ENCODE results near the gene ZNF865. TPM values are rescaled to one million over a fixed set of nuclear protein-coding genes. Genes with fewer than 3 reads are reported as not detected.

ZNF865 gene
- total RNA-seq, 1 donor from 2014 or later, result 15.0 TPM

DNA sequence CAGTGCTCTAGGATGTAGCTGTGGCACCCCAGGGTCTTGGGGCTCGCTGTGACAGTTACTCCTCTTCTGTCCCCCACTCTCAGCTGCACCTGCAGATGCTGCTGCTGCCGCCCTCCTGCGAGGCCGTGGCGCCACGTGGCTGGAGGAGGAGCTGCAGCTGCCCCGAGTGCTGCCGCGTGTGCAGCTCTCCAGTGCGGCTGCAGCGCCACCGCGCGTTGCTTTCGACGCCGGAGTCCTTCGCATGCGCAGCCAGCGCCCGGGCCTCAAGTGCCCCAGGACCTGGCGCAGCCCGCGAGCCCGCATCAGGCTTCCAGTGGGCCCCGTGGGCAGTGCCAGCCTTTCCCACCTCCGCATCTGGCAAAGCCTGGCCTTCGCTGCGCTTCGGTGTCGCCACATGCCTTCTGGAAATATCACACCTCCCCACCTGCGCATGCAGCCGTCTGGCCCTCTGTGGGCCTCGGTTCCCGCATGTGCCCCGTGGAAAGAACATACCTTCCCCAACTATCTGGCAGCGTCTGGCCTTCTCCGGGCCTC is 34.7 kb downstream of the ZNF865 start:
- Mint-ChIP-seq H3K36me3 (ENCODE audit: low read depth, unreplicated experiment) (peaks cover 7% of the 10 kb centered on the region), H3K4me3 (ENCODE audit: unreplicated experiment) (peak overlapping the region; percentile 84), H3K4me1 (ENCODE audit: low read depth, unreplicated experiment) (peaks cover 28% of the 10 kb centered on the region), H3K27me3 (ENCODE audit: low read depth, unreplicated experiment) (no peaks in the 10 kb centered on the region), H3K27ac (ENCODE audit: unreplicated experiment) (peak overlapping the region; percentile 84), H3K9me3 (ENCODE audit: unreplicated experiment) (no peaks in the 10 kb centered on the region)
- Histone ChIP-seq H4K20me1 (ENCODE audit: insufficient read depth, low read length) (peaks cover 22% of the 10 kb centered on the region), H3K27me3 (ENCODE audit: insufficient read depth, low read length) (no peaks in the 10 kb centered on the region), H3K36me3 (ENCODE audit: insufficient read depth, low read length) (peaks cover 4% of the 10 kb centered on the region), H2AFZ (ENCODE audit: low read depth, low read length) (peak overlapping the region; percentile 70), H3K9ac (ENCODE audit: low read length) (peak overlapping the region; percentile 92), H3K9me3 (ENCODE audit: insufficient read depth, low read depth, low read length) (no peaks in the 10 kb centered on the region), H3K4me2 (ENCODE audit: low read length) (peak overlapping the region; percentile 100), H3K4me3 (ENCODE audit: insufficient read depth, low read depth, low read length) (peak overlapping the region; percentile 76), H3K79me2 (ENCODE audit: insufficient read depth, low read length) (peaks cover 70% of the 10 kb centered on the region), H3K27ac (ENCODE audit: low read depth, low read length) (peak overlapping the region; percentile 71), H3K4me1 (ENCODE audit: insufficient read depth, low read length) (peaks cover 45% of the 10 kb centered on the region)
- no peak for FAIRE-seq
- no peak for TF ChIP-seq EZH2 (IDR thresholded peaks at IDR 0.05; ENCODE audit: insufficient read depth, low read length)
- TF ChIP-seq, protein P1, sequence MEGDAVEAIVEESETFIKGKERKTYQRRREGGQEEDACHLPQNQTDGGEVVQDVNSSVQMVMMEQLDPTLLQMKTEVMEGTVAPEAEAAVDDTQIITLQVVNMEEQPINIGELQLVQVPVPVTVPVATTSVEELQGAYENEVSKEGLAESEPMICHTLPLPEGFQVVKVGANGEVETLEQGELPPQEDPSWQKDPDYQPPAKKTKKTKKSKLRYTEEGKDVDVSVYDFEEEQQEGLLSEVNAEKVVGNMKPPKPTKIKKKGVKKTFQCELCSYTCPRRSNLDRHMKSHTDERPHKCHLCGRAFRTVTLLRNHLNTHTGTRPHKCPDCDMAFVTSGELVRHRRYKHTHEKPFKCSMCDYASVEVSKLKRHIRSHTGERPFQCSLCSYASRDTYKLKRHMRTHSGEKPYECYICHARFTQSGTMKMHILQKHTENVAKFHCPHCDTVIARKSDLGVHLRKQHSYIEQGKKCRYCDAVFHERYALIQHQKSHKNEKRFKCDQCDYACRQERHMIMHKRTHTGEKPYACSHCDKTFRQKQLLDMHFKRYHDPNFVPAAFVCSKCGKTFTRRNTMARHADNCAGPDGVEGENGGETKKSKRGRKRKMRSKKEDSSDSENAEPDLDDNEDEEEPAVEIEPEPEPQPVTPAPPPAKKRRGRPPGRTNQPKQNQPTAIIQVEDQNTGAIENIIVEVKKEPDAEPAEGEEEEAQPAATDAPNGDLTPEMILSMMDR (IDR thresholded peaks at IDR 0.05; ENCODE audit: insufficient read depth, low read depth, low read length), result peak; percentile 28
- DNase-seq (ENCODE audit: low read depth), result peak; percentile 61

DNA sequence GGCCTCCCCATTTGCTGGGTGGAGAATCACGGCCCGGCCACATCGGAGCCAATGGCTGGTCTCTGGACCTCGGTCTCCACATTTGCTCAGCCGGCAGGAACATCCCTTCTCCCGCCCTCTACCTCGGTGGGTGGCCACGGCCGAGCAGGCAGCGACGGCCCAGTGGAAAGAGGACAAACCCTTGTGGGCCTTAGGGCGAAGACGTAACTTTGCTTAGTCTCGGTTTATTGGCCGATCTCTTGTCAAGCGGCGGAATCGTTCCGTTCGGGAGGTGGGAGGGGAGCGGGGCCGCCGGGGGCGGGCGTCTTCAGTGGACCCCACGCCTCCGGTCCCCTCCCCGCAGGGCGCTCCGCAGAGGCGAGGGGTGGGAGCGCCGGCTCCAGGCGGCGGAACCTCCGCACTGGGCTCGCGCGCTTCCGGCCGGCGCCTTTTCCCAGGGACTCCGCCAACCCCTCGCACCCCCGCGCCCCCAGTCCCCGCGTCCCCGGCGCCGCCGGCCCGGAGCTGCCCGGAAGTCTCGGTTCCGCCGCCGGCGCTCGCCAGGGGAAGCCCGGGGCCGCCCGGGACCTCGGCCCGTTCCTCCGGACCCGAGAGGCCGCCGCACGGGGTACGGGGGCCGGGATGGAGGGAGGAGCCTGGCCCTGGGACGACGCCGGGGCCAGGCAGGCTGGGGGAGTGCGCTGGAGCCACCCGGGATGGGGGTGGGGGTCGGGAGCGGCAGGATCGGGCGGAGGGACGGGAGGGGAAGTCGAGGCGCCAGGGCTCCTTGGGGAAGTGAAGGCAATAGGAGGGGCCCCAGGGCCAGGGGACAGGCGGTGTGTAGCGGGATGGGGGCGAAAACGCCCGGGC is 35.4 kb downstream of the ZNF865 start, which contains the start of gene ZNF580:
Gene ZNF580, plus strand, starts transcription at position 426 of the 849 bp plus-strand sequence. CDS start 1,507 bp downstream, outside the sequence.
- Histone ChIP-seq H3K9me3 (ENCODE audit: insufficient read depth, low read depth, low read length) (no peaks in the 10 kb centered on the region), H3K4me1 (ENCODE audit: insufficient read depth, low read length) (peaks cover 40% of the 10 kb centered on the region), H3K27ac (ENCODE audit: low read depth, low read length) (peak within 1 kb of the TSS; percentile 71), H3K4me3 (ENCODE audit: insufficient read depth, low read depth, low read length) (peak within 1 kb of the TSS; percentile 76), H4K20me1 (ENCODE audit: insufficient read depth, low read length) (peaks cover 27% of the 10 kb centered on the region), H2AFZ (ENCODE audit: low read depth, low read length) (peak within 1 kb of the TSS; percentile 70), H3K36me3 (ENCODE audit: insufficient read depth, low read length) (peaks cover 9% of the 10 kb centered on the region), H3K27me3 (ENCODE audit: insufficient read depth, low read length) (no peaks in the 10 kb centered on the region), H3K9ac (ENCODE audit: low read length) (peak within 1 kb of the TSS; percentile 92), H3K4me2 (ENCODE audit: low read length) (peak within 1 kb of the TSS; percentile 100), H3K79me2 (ENCODE audit: insufficient read depth, low read length) (peaks cover 70% of the 10 kb centered on the region)
- DNase-seq (ENCODE audit: low read depth), result peak; percentile 86
- TF ChIP-seq, protein P1 (IDR thresholded peaks at IDR 0.05; ENCODE audit: insufficient read depth, low read depth, low read length), result no peak
- TF ChIP-seq EZH2 (IDR thresholded peaks at IDR 0.05; ENCODE audit: insufficient read depth, low read length), result no peak
- H3K4me3 Mint-ChIP-seq (ENCODE audit: unreplicated experiment), result peak within 1 kb of the TSS; percentile 89
- H3K4me1 Mint-ChIP-seq (ENCODE audit: low read depth, unreplicated experiment), result peaks cover 29% of the 10 kb centered on the region
- no peak for FAIRE-seq
- peaks cover 7% of the 10 kb centered on the region for H3K36me3 Mint-ChIP-seq (ENCODE audit: low read depth, unreplicated experiment)
- H3K9me3 Mint-ChIP-seq (ENCODE audit: unreplicated experiment), result no peaks in the 10 kb centered on the region
- H3K27ac Mint-ChIP-seq (ENCODE audit: unreplicated experiment), result peak within 1 kb of the TSS; percentile 84
- no peaks in the 10 kb centered on the region for H3K27me3 Mint-ChIP-seq (ENCODE audit: low read depth, unreplicated experiment)
